Sigmoid colon (tissue), 7 donors: ENCODE results near the gene ATG12. TPM values are rescaled to one million over a fixed set of nuclear protein-coding genes. Genes with fewer than 3 reads are reported as not detected.
"Not testable (repeated sequence)": the region's sequence is repeated elsewhere in the genome, so short reads cannot be mapped to it uniquely, and the experiment has no call there.

ENCODE experiments used
- DNase-seq: peaks from one replicate; pipeline ENCODE4 v3.0.0-alpha.2; 2019
- H3K27ac ChIP-seq, 4 donors: fragments of 200-600 bp; sonication (generic); one replicate each; pipeline ENCODE4 v1.5.1; 2016 to 2019; ENCODE audit warnings: mild to moderate bottlenecking in 1 of 4
- H3K27me3 ChIP-seq, 3 donors: fragments of 200-600 bp; sonication (generic); one replicate each; pipeline ENCODE4 v1.5.1; 2019; ENCODE audit warnings: mild to moderate bottlenecking in 1 of 3
- H3K36me3 ChIP-seq, 4 donors: fragments of 200-600 bp; sonication (generic); one replicate each; pipeline ENCODE4 v1.5.1; 2016 to 2019
- H3K4me1 ChIP-seq, 4 donors: fragments of 200-600 bp; sonication (generic); one replicate each; pipeline ENCODE4 v1.5.1; 2017 to 2019
- H3K4me3 ChIP-seq, 4 donors: fragments of 200-600 bp; sonication (generic); one replicate each; pipeline ENCODE4 v1.5.1; 2017 to 2019; ENCODE audit warnings: mild to moderate bottlenecking in 2 of 4, moderate library complexity in 1 of 4
- H3K9me3 ChIP-seq, 4 donors: fragments of 200-600 bp in 3 of 4; sonication (generic) in 3 of 4; one replicate each; pipeline versions ENCODE4 v1.5.1 to v1.6.1; 2013 to 2019
- CTCF ChIP-seq, 4 experiments: fragments of 450-650 bp in 3 of 4; fragments of 200-600 bp in 1 of 4; IDR thresholded peaks; one replicate each; pipeline ENCODE4 v1.5.1; 2016 to 2019; ENCODE audit warnings: antibody characterized with exemption in 4 of 4, mild to moderate bottlenecking in 3 of 4, moderate library complexity in 2 of 4
- EP300 ChIP-seq, 4 donors: sonication (generic); formaldehyde crosslinking; IDR thresholded peaks; one replicate each; pipeline ENCODE4 v1.6.1; 2017; ENCODE audit warnings: antibody characterized with exemption in 4 of 4
- POLR2A ChIP-seq, 2 donors: fragments of 450-650 bp; IDR thresholded peaks; one replicate each; pipeline ENCODE4 v1.6.1; 2016; ENCODE audit warnings: antibody characterized with exemption in 2 of 2, mild to moderate bottlenecking in 2 of 2, moderate library complexity in 2 of 2
- POLR2AphosphoS5 ChIP-seq, 4 donors: sonication (generic); formaldehyde crosslinking; IDR thresholded peaks; one replicate each; pipeline ENCODE4 v1.6.1; 2017; ENCODE audit warnings: antibody characterized with exemption in 4 of 4
- WGBS, 2 donors: extraction: QIAGEN DNeasy Blood & Tissue Kit; methylation state at CpG; one replicate each; pipeline ENCODE4 v1.1.7; 2013; 5-methylcytosine and 5-hydroxymethylcytosine counted together
- intact Hi-C: fragments of 100-400 bp; cut with DNase I; formaldehyde crosslinking; loops from one replicate; pipeline ENCODE4 v1.15.1; 2023
- polyA plus RNA-seq, 3 donors: library from polyadenylated mRNA; stranded (reverse); fragments of 200-250 nt; gene quantifications; one replicate each; pipeline ENCODE4 v1.2.3, GENCODE V29; 2013
- total RNA-seq, 4 donors: library from RNA; depleted of rRNA; stranded (reverse); fragments of >200 nt; gene quantifications; one replicate each; pipeline ENCODE4 v1.1.0, GENCODE V29; 2016
- donor health status: healthy with polysubstance abuse.
- donor health status: Bipolar disorder and iron deficiency.
- donor health status: healthy.

The ATG12 gene
- total RNA-seq (10 to 100 TPM; 35.3 to 82.5 (median 56.0) TPM), polyA plus RNA-seq (10 to 100 TPM; 29.5 to 46.0 (median 34.2) TPM)

DNA sequence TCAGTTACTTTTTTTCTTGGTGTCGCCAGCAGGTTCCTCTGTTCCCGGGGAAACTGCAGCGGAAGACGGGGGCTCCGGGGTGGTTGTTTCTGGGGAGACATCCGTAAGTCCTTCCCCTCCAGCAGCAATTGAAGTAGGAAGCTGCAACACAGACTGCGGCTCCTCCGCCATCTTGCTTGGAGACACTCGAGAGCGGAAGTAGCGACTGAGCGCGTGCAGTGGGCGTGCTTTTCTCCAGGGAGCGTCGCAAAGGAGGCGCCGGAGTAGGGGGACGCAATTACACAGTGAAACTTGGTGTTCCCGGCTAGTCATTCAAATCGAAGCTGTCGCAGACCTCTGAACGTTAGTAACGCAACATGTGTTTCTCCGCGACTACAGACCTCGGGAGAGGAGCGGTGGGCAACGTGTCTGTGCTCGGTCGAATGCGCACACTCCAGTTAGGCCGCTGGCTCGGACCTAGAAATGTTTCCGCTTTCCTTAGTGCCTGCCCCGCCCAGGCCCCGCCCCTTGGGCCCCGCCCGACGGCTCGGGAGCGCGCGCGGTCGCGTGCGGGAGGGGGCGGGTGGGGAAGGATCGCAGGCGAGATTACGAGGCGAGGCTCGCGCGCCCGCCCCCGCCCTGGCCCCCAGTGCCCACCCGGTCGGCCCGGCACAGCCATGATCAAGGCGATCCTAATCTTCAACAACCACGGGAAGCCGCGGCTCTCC, at the start of gene ATG12, which contains the start of gene AP3S1:
Gene ATG12, minus strand, starts transcription at position 184 of the 707 bp plus-strand sequence. Its CDS starts 13 bp downstream, at position 171.
Gene AP3S1, plus strand, starts transcription at position 554 of the 707 bp plus-strand sequence. Its CDS starts 103 bp downstream, at position 657.
- H3K36me3 ChIP-seq = peaks cover 3 to 11% (median 8%) of the 10 kb centered on the region in 4 donors
- intact Hi-C loops = loop anchor here (2.0 to 10.0 kb wide), 4 partner anchors 215 to 547 kb away; partner anchors contain the start of genes CCDC112, FEM1C and TMED7
- peak; percentile 95 for DNase-seq
- peaks cover 0 to 59% (median 47%) of the 10 kb centered on the region in 4 donors for H3K4me1 ChIP-seq
- peak within 1 kb of the TSS; percentile 87 to 98 (median 94) for H3K4me3 ChIP-seq
- H3K27me3 ChIP-seq = no peaks in the 10 kb centered on the region
- H3K9me3 ChIP-seq = no peaks in the 10 kb centered on the region
- TF ChIP-seq CTCF (IDR thresholded peaks at IDR 0.05) = no peak
- TF ChIP-seq POLR2AphosphoS5 (IDR thresholded peaks at IDR 0.05) = peak; percentile 89 to 97 (median 94)
- TF ChIP-seq POLR2A (IDR thresholded peaks at IDR 0.05) = peak; percentile 86 to 92
- TF ChIP-seq EP300 (IDR thresholded peaks at IDR 0.05) = no peak
- WGBS, 2 donors = 8 to 9% methylated on average over 65 of the region's 65 CpGs
- H3K27ac ChIP-seq = peak within 1 kb of the TSS; percentile 95 to 99 (median 96)

- Histone ChIP-seq H3K4me1 (no peaks in the 10 kb centered on the region), H3K36me3 (peaks cover 0 to 2% (median 2%) of the 10 kb centered on the region in 4 donors), H3K4me3 (no peak overlapping the region), H3K27ac (no peak overlapping the region), H3K9me3 (no peaks in the 10 kb centered on the region), H3K27me3 (no peaks in the 10 kb centered on the region)
- WGBS, 2 donors = 65 to 70% methylated on average over 1 of the region's 1 CpG
- DNase-seq = no peak
- no peak for TF ChIP-seq CTCF (IDR thresholded peaks at IDR 0.05)
- intact Hi-C loops = no loop called here
These were observed 46.7 kb upstream of the ATG12 start for GRCh38 chr5:115888027-115888426.

GRCh38 chr5:115885208-115885607, 43.8 kb upstream of the ATG12 start:
- intact Hi-C loops, DNase-seq, H3K4me1 ChIP-seq, H3K27me3 ChIP-seq, H3K4me3 ChIP-seq, H3K27ac ChIP-seq, H3K9me3 ChIP-seq: not testable (repeated sequence)
- 59 to 75% methylated on average over 3 of the region's 3 CpGs for WGBS, 2 donors
- peaks cover 0 to 14% (median 8%) of the 10 kb centered on the region in 4 donors for H3K36me3 ChIP-seq

DNA sequence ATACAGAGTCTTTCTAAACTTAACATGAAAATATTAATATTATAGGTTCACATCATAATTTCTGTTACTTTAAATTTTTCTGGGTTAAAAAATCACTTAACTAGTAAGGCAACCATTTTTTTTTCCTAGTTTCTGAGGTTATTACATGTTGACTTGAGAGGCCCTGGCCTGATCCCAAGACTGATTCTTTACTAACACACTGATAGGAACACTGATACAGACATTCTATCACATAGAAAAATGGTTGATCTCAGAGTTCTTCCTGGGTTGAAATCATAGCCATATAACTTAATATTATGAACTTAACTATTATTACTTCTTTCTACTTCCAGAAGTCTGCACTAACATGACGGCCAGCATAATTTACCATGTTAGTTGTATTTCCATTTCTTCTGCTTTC, 43.3 kb upstream of the ATG12 start:
- no peak for DNase-seq
- H3K36me3 ChIP-seq = peaks cover 0 to 14% (median 8%) of the 10 kb centered on the region in 4 donors

GRCh38 chr5:115882434-115882833, 41.1 kb upstream of the ATG12 start:
- H3K4me1 ChIP-seq, H3K4me3 ChIP-seq, H3K9me3 ChIP-seq, H3K27ac ChIP-seq, DNase-seq, H3K27me3 ChIP-seq, intact Hi-C loops: not testable (repeated sequence)
- peaks cover 0 to 14% (median 8%) of the 10 kb centered on the region in 4 donors for H3K36me3 ChIP-seq
- WGBS, 2 donors = 97% methylated on average over 8 of the region's 8 CpGs

More for the DNA sequence above, 43.3 kb upstream of the ATG12 start:
- TF ChIP-seq POLR2AphosphoS5 (IDR thresholded peaks at IDR 0.05) (no peak), POLR2A (IDR thresholded peaks at IDR 0.05) (no peak), CTCF (IDR thresholded peaks at IDR 0.05) (no peak), EP300 (IDR thresholded peaks at IDR 0.05) (no peak)
- 95 to 97% methylated on average over 1 of the region's 1 CpG for WGBS, 2 donors
- Histone ChIP-seq H3K27ac (no peak overlapping the region), H3K4me1 (no peaks in the 10 kb centered on the region), H3K27me3 (no peaks in the 10 kb centered on the region), H3K4me3 (no peak overlapping the region), H3K9me3 (no peaks in the 10 kb centered on the region)
- intact Hi-C loops = no loop called here

GRCh38 chr5:115877342-115877741, 36.0 kb upstream of the ATG12 start:
- peaks cover 0 to 13% (median 3%) of the 10 kb centered on the region in 4 donors for H3K36me3 ChIP-seq
- WGBS, 2 donors = 94 to 95% methylated on average over 5 of the region's 5 CpGs
- H3K27me3 ChIP-seq, DNase-seq, intact Hi-C loops, H3K9me3 ChIP-seq, H3K4me1 ChIP-seq, H3K27ac ChIP-seq, H3K4me3 ChIP-seq: not testable (repeated sequence)
